CD4-positive, alpha-beta T cell treated with Interleukin-4 for 1 hour (primary cell): Measurements from ENCODE around the gene MYT1.

ENCODE experiments used
- DNase-seq, 2 donors: peaks; one replicate each; pipeline ENCODE4 v3.0.0-alpha.2; 2020 to 2022

Gene MYT1

GRCh38 chr20:64236137-64237088 lies 72.2 kb downstream of the MYT1 start:
- no peak for DNase-seq

DNA sequence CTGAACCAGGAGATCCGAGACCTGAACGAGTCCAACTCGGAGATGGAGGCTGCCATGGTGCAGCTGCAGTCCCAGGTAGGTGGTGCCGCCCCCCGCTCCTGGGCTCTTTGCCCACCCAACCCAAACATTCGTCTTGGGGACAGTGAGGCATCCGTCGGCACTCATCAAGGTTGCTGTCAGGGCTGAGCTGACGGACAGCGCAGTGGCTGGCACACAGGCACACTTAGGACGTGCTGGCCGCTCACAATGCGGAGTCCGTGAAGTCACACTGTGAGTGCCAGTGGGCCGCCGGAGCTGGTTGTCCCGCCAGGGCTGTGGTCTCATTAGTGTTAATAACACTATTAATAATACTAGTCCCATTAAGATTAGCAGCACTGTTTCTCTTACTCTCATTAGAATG lies 73.1 kb downstream of the MYT1 start:
- no peak for DNase-seq

- no peak for DNase-seq
Observed at GRCh38 chr20:64238115-64238825, 74.0 kb downstream of the MYT1 start.

DNA sequence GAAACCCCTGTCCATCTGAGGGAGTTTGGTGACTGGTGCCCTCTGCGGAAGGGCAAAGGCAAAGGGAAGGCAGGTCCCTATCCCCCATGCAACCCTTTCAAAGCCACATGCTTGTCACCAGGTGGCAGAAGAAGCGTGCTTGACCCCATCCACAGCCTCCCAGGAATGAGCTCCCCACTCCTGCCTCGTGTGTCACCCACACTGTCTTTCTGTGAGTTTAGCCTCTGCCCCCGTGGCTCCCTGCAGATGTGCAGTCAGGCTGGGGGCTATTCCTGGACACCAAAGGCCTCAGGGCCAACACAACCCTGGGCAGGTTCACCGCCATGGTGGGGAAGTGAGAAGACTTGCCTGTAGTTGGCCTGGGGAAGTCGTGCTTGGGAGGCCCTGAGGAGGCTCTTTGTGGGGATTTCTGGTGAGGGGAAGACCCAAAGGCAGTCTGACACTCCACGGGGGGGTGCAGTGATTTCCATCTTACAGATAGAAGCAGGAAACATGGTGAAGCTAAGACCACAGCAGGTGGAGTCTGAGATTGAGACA lies 74.7 kb downstream of the MYT1 start:
- DNase-seq: no peak

GRCh38 chr20:64239449-64240242 lies 75.4 kb downstream of the MYT1 start:
- no peak for DNase-seq

- DNase-seq: no peak
Observed at GRCh38 chr20:64240243-64241015, 76.2 kb downstream of the MYT1 start.

DNA sequence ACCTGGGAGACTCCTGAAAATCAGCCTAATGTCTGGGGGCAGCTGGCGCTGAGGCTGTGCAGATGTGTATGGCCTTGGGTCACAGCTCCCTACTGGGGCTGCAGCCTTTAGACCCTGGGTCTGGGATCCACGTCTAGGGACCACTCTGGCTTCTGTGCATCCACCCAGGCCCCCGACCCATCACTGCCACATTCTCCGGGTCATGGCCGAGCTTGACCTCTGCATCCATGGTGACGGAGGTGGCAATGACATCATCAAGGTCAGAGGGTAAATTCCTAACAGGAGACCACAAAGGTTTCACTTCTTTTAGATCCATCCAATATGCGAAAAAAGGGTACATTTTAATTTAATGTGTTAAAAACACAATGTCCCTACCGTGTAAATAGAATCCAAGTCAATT lies 76.8 kb downstream of the MYT1 start:
- DNase-seq: no peak

DNA sequence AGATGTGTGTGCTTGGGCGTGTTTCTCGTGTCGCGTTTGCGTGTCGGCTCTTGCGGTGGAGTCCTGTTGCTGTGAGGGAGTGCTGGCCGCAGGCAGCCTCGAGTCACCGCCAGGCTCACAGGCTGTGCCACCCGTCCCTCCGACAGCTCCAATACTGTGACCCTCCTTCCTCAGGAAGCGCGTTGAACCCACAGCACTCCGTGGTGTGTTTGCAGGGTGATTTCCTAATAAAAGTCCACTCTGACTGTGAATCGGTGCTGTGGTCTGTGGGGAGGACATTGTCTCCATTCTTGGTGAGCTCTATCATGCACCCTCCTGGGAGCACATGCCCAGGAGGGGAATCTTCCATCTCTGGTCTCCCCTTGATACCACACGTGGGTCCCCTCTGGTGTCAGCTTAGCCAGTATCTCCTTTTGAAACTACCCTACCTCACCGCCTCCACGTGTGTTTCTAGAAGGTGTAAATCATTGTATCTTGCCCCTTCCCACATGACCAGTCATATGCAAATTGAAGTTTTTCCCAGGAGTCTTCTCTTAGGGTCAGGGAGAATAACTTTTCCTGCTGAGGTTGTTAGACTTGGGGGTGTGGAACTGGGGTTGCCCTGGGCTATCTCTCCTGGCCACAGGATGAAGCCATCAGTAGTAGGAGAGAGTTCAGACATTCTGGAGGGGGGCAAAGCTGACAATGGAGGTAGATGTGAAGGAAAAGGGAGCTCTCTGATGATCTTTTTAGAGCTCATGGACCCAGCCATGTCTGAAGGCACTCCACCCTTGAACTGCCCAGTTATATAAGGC lies 77.9 kb downstream of the MYT1 start:
- DNase-seq: no peak

GRCh38 chr20:64242797-64243475 lies 78.7 kb downstream of the MYT1 start:
- no peak for DNase-seq

DNA sequence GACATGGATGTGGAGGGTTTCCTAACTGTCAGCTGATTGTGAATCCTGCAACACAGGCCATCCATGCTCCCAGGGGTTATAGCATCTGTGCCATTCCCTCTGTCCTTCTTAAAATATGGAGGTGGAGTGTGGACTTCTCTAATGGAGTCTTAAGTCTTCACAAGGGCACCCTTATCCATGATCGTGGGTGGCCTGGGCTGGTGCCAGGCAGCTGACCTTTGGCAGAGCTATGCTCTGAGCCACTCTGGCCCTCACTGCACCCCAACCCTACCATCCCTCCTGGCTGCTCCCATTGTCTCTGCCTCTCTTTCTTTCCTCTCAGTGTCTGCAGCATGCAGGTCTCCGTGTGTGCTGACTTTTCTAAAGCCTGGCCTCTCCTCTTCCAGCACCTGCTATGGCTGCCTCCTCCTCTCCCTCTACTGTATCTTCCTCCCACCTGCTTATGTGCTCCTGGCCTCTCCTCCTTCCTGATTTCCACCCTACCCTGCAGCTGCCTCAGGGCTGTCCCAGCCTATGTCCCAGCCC lies 80.1 kb downstream of the MYT1 start:
- no peak for DNase-seq

DNA sequence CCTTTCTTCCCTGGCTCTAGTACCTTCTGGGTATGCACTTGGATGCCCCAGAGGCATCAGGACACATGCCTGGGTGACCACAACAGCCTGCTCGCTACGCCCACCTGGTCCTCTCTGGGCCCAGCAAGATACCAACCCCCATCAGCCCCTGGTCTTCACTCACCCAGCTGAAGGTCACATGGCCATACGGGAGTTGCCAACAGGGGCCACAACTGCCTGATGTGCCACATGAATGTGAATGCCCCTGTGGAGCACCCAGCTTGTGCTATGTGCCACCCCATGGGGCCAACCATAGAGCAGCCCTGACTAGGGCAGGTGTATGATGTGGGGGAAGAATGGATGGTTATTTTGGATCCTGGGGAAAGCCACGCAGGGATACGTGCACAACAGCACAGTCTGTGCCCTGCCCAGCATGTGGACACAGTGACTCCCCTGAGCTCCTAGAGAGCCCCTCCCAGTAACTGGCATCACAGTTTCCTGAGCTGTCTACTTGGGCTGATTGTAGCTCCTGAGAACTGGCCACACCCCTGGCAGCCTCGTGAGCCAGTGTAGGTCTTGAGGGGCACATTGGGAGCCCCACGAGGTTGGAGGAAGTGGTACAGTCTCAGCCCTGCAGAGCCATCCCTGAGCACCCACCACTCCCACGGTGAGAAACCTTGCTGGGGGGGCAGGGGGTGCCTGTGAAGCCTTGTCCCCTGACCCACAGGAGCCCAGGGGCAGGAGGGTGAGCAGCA lies 80.8 kb downstream of the MYT1 start:
- DNase-seq: peak in 1 of 2 donors; percentile 29

GRCh38 chr20:64245746-64246595 lies 81.7 kb downstream of the MYT1 start:
- DNase-seq: no peak

GRCh38 chr20:64246616-64247306 lies 82.5 kb downstream of the MYT1 start:
- no peak for DNase-seq

- no peak for DNase-seq
Observed at GRCh38 chr20:64247307-64247618, 83.0 kb downstream of the MYT1 start.

GRCh38 chr20:64247970-64248841 lies 84.0 kb downstream of the MYT1 start:
- no peak for DNase-seq

- DNase-seq: no peak
Observed at GRCh38 chr20:64250027-64250426, 85.8 kb downstream of the MYT1 start.

GRCh38 chr20:64253000-64253383 lies 88.7 kb downstream of the MYT1 start:
- no peak for DNase-seq
